DND-41 (cell line): Measurements from ENCODE around the gene NADK2.

Source experiments
- CTCF ChIP-seq: IDR thresholded peaks from 2 replicates; pipeline ENCODE4 v1.5.1; 2012; ENCODE audit warnings: borderline replicate concordance, low read length, moderate library complexity, mild to moderate bottlenecking; ENCODE audit not compliant: poor library complexity, severe bottlenecking; ENCODE audit errors: extremely low read depth
- EZH2 ChIP-seq: IDR thresholded peaks from 3 replicates; pipeline ENCODE4 v1.6.1; 2012; ENCODE audit warnings: borderline replicate concordance, low read depth, mild to moderate bottlenecking, moderate library complexity, low read length, inconsistent platforms; ENCODE audit not compliant: severe bottlenecking

- TF ChIP-seq CTCF (no peak), EZH2 (no peak)
Measured at GRCh38 chr5:36205329-36205728, 36.4 kb downstream of the NADK2 start.
